Measurements from ENCODE around the gene DUSP18.

DNA sequence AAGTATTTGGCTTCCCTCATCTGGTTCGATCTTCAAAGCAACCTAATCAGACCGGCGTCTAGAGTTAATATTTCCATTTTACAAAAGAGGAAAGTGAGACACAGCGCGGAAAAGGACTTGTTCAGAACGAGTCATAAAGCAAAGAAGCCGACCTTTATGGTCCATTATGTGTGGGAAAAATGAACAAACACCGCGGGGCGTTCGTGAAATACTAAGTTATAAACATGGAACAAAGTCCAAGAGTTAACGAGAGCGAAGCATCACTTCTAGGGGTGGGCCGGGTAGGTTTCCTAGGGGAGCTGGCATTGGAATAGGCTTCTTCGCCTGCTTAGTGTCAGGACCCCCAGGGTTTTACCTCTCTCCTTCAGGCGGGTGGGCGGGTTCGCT, 575 bp downstream of the DUSP18 start:
- no peak for TF ChIP-seq CTCF (IDR thresholded peaks at IDR 0.05; ENCODE audit: insufficient read depth, low read length, poor library complexity, severe bottlenecking)
- TF ChIP-seq EZH2phosphoT487 (conservative IDR thresholded peaks at IDR 0.05; ENCODE audit: low read length): no peak
